Suppressor macrophage treated with lipopolysaccharide for 4 hours (primary cell): ENCODE data around the gene FRZB.

ENCODE experiments used
- DNase-seq: peaks from one replicate; pipeline ENCODE4 v3.0.0-alpha.2; 2020

Gene FRZB

DNA sequence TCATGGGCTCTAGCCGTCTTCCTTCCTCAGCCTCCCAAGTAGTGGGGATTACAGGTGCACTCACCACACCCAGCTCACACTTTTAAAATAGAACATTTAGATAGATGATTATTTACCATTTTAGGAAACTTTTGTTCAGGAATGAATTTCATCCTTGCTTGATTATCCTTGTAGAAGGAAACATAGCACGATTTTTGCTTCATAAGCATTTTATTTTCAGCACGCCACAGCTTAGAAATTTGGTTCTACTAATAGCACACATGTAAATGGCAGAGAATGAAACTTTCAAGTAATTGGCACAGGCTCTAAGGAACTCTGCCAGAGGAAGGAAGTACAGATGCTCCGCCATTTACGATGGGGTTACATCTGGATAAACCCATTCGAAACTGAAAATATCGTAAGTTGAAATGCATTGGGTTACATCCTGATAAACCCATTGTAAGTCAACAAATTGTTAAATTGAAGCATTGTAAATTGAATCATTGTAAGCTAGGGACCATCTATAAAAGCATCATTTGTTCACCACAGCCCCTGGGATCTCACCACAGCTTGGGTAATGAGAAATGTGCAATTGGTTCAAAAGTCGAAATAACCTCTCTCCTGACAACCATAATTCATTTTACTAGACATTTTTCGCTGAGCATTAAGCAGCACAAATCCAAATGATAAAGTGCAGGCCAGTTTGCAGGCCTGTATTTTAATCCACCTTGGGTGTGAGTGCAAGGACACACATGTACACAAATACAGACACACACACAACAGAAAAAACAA lies 33.2 kb downstream of the FRZB start:
- no peak for DNase-seq

DNA sequence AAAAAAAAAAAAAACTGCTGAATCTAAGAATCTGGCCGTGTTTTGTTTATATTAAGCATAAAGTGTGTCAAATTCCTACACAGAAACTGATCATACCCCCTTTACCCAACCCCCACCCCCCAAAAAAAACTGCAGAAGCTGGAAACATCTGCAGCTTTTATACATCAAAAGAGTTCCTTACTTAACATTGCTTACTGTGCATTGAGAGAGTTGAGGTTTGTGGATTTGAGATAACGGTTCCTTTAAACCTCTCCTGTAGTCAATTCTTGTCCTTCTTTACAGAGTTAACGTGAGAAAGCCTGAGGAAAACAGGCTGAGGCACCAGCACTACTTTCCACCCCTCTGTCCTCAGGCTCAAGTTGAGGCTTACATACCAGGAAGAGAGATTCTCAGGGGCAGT lies 34.5 kb downstream of the FRZB start:
- no peak for DNase-seq

DNA sequence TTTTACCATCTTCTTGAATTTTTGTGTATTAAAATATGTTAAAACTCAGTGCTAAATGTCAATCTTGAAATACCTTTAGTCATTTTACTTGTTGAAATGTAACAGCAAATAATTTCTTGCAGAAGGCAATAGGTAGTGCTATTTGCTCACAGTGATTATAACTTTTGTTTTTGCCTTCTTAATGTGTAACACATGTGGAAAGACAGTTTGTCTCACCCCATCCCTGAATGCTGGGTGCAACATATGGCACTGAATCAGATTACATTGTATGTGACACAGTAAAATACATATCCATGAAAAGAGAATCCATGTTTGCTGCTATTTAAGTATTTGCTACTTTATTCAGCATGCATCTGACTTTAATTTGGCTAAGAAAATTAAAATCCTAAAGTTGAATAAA lies 35.3 kb downstream of the FRZB start:
- DNase-seq: no peak

DNA sequence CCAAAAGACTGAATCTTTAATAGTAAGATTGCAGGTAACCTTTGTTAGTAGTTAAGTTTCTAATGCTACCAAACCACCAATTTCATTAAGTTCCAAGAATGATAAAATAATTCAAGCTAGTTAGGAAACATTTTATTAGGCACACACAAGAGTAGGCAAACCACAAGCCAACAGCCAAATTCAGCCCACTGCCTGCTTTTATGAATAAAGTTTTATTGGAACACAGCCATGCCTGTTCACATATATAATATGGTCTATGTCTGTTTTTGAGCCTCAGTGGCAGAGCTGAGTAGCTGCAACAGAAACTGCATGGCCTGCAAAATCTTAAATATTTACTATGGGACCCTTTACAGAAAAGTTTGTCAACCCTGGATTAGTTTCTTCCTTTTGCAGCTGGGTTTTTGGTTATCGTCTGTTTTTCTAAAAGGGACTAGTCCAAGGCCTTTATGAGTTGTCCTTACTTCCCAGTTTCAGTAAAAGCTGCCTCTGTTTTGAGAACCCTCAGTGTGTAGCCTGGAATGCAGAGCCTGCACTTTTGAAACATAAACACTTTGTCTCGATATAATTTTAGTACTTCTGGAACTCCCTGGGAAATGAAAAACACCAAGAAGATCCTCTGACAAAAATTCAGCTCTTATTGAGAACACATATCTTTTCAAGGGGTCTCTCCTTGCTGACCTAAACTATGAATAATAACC lies 39.1 kb downstream of the FRZB start:
- DNase-seq: no peak

DNA sequence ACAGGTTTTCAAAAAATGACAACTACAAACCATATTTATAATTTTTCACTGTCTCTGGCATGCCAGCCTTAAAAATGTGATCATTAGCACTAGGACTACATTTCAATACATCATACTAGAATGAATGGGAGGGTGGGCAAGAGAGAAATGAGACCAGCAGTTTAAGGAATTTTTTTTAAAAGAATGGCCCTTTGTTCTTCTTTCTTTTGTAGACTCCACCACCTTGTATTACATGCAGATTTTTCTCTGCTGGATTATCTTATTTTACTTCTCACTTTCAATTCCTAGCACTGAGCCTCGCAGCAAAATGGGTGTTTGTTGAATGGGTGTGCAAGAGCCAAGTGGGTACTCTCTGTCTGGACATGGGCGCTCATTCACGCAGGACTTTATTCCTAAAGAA lies 39.9 kb downstream of the FRZB start:
- DNase-seq: no peak

DNA sequence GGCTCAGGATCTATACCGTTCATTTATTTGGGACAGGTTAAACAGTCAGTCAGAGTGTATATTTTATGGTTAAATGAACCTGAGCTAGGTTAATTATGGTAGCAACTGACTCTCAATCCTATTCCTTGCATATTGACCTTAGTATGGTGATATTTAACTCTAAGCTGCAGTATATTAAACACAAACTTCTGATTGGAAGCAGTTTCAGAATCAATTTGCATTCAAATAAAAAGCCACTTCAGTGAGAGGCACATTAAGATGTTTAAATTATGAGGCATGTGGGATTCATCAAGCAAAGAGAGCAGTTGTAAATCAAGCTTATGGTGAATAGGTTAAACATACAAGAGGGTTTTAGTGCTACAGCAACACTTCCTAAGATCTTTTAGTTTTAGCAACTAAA lies 40.4 kb downstream of the FRZB start:
- no peak for DNase-seq

DNA sequence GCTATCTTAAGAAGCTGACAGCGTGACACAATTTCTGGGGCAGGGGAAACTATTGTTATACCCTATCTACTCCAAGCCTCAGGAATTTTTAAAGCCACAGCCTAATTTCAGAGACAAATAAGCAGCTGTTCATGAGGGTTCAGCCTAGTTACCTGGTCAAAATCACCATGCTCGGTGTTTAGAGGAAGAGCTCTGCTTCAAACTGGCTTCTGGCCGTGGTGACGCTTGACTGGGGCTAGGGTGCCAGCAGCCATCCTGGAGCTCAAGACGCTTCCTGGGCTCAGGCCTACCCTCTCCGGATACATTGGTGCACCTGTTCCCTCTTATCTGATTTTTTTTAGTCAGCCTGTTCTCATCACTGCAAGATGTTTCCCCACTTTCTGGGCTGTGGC lies 41.7 kb downstream of the FRZB start:
- no peak for DNase-seq

DNA sequence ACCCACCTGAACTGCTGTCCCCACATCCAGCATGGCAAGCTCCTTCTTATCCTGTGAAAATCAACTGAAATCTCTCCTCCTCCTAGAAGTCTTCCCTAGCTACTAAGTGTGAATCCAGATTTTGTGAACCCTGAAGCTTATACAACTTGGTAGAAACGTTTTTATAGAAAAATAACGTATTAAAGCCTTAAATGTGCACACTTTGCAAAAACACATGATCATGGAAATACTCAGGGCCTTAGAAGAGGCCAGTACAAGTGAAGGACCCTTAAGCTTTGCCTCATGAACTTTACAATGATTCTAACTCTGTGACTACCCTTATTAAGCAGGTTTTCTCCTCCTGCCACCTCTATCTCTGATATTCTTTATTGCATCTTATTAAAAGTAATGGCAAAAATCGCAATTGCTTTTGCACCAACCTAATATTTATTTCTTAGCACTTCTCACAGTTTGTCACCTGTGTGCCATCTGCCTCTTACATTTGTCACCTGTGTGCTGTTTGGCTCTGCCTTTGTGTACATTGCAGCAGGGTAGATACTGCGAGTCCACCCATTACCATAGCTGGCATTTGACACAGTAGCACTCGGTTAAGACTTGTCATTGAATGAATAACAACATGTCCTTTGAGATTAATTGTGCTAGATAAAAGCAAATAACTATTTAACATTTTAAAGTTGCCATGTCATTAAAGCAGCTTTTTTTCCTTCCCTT lies 42.2 kb downstream of the FRZB start:
- DNase-seq: no peak

DNA sequence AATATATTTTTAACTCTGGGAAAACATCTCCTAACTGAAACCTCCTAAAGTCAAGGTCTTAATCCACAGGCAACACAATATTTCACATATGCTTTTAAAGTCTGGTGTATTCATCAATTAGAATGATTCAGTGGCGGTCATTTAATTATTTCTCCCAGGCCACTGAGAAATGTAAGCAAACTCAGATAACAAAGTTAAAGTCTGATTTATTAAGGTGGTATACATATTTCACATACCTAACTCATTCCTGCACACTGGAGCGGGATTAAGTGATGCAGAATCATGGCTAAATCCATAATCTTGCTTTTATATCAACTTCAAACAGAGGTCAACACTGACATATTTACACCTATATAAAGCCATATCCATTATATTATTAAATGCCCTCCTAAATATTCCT lies 43.7 kb downstream of the FRZB start:
- DNase-seq: no peak

DNA sequence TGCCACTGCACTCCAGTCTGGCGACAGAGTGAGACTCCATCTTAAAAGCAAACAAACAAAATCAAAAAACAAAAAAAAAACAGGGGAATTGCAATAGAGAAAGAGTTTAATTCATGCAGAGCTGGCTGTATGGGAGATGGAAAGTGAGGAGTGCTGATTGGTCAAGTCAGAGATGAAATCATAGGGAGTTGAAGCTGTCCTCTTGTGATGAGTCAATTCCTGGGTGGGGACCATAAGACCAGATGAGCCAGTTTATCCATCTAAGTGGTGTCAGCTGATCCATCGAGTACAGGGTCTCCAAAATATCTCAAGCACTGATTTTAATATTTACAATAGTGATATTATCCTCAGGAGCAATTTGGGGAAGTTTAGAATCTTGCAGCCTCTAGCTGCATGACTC lies 45.3 kb downstream of the FRZB start:
- DNase-seq: no peak

DNA sequence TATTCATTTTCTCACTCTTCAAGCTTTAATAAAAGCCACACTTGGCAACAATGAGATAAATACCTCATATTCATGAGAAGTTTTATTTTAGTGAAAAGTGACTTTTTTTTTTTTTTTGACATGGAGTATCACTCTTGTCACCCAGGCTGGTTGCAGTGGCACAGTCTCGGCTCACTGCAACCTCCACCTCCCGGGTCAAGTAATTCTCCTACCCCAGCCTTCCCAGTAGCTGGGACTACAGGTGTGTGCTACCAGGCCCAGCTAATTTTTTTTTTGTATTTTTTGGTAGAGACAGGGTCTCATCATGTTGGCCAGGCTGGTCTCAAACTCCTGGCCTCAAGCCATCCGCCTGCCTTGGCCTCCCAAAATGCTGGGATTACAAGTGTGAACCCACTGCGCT lies 47.0 kb downstream of the FRZB start:
- no peak for DNase-seq

DNA sequence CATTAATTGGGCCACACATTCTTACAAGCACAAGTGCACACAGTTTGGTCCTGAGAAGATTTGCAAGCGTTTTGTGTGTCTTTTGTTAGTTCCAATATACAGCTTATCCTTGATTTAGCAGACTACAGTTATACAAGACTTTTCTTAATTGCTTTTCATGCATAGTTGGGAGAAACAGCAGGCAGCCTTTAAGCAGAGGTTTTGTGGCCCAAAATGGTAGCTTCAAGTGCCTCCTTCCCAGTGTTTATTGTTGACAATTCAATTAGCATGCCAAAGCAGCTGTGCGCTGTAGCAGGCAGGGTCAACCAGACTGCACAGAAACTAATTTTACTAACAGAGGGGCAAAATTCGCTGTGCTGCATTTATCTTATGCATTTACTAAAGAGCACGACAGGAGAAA lies 47.5 kb downstream of the FRZB start:
- no peak for DNase-seq

DNA sequence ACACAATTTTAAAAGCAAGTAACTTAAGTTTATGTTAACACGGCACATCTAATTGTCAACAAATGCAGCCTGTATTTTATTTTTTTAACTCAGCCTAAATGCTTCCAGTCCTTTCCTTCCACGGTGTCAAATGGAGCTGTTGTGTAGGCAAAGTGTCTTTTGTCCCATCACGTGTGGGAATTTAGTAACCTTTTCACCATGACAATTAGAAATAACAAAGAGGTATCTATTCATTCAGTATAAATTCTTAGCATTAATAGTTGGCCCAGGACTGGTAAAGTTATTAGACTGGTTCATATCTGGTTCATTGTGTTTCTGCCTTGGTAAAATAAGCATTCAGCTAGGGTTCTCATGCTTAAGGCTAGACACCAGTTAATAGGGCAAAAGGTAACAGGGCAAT lies 47.9 kb downstream of the FRZB start:
- no peak for DNase-seq

DNA sequence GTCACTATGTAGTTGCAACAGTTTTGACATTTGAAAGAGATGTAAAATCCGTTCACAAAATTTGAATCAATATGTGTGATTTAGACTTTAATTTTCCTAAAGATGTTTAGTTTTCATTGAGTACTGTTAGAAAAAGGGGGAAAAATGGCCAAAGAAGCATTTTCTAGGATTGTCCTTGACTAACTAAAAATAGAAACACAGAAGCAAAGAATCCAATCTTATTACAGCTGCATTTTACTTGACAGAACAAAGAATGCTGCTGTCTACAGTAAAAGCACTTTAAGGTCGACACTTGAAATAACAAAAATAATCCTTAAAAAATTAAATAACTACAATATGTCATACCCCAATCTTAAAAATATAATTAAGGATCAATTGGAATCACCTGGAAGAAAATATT lies 48.9 kb downstream of the FRZB start:
- DNase-seq: no peak

DNA sequence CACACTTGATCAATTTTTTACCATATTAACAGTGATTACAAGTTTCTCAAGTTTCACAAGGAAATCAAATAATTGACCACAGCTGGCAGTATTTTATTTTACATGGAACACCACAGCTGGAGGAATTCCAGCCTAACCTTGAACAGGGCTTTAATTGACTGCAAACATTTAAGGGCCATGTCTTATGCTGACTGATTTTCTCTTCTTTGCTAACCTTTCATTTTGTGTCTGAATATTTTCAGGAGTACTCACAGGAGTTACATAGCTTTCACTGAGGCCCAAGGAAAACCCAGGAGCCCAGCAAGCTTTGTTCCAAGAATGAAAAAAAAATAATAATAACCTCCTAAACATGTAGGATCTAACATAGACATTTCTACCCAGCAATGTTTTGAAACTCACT lies 49.6 kb downstream of the FRZB start:
- DNase-seq: no peak

DNA sequence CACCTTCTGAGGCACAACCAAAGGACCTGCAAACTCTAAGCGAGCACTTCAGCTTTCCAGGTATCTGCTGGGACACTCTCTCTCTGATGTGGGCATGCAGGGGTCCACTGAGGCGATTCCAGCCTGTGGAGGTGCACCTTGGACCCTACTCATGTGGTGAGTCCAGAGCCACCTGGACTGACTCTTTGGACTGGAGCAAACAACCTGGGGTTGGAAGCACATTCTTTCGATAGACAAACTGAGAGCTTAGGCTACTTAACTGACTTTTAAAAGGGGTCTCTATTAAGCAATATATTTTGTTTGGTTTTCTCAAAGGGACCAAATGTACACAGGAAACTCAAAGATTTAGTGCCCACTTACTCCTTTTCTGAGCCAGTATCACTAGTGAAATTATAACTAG lies 51.6 kb downstream of the FRZB start:
- no peak for DNase-seq

DNA sequence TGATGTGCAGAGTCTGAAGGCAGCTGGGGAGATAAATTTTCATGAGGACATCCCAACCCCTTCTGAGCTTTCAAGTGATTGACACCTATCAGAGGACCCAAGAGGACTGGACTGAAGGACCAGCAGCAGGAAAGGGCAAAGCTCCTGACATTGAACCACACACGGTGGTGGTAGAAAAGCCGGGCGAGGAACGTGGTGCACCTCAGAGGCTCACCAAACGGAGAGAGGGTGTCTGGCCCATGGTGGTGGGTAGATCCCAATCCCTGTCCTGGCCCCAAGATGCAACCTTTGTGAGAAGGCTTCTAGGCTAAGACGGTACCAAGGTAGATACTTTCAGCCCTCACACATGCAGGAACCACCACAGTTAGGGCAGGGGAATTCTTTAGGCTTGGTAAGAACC lies 52.1 kb downstream of the FRZB start:
- no peak for DNase-seq

DNA sequence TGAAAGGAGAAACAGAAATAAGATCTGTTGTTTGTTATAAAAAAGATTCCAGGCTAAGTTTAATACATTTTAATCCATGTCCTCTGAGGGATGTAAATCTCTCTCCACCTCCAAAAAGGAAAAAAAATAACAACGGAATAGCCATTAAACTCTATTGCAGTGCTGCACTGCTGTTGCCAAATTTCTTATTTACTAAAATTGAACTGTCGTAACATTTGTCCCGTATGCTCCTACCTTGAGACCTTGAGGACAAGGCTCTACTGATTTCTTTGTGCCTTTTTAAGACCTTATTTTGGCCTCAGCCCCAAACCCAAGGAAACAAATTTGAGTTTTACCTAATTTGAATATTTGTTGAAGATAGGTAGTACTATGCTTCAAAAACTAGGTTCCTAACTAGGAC lies 56.4 kb downstream of the FRZB start:
- DNase-seq: no peak

DNA sequence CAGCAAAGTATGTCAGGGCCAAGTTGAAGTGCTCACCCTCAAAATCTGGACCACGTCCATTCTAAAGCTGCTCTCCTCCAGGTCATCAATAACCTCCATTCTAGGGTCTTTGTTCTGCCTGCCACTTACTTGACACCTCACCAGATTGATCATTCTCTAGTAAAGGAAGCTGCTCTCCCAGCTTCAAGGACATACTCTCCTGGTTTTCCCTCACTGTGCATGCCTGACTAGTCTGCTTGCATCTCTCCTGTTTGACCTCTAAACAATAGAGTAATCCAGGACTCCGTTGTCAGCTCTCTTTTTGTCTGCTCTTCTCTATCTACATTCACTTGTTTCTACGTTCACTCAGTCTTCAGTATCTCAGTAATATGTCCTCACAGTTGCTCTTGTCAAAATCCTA lies 59.1 kb downstream of the FRZB start:
- DNase-seq: no peak

DNA sequence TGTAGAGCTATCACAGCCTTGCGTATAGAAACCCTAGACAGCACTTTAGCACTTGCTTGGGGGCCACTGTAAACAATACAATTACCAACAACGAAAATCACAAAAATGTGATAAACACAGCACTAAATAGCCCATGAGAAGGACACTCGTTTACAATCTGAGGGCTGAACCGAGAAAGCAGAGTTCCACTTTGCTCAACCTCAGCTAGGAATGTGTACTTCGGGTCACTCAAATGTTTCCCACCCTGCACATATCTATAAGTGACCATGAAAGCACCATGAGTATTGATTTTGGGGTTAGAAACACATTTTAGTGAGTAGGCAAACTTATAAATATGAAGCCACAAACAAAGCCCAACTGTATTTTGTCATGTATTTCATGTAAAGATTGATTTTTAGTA lies 62.3 kb downstream of the FRZB start:
- no peak for DNase-seq

DNA sequence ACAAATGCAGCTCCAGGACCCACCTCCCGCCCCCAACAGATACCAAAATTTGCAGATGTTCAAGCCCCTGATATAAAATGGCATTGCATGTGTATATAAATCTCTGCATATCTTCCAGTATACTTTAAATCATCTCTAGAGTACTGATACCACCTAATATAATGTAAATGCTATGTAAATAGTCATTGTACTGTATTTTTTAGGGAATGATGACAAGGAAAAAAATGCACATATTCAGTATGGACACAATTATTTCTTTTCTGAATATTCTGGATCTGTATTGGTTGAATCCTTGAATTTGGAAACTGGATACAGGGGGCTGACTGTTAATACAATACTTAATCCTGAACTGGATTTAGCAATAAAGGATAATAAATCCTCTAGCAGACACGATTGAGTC lies 67.7 kb downstream of the FRZB start:
- no peak for DNase-seq

DNA sequence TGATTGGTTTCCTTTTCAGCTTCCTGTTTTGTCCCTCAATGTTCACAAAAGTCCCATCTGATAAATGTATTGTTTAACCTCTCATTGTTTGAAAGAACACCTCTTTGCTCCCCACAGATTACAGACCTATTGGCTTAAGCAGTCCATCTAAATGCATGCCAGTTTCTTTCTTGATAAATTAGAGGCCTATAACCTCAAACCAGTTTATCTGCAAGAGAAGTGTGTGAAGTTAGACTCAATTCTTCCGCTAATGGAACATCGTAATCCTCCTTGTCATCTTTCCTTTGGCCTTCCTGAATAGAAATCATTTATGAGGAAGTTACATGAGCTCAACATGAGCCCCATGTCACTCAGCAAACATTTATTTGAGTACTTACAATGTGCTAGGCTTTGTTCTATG lies 74.0 kb downstream of the FRZB start:
- no peak for DNase-seq

DNA sequence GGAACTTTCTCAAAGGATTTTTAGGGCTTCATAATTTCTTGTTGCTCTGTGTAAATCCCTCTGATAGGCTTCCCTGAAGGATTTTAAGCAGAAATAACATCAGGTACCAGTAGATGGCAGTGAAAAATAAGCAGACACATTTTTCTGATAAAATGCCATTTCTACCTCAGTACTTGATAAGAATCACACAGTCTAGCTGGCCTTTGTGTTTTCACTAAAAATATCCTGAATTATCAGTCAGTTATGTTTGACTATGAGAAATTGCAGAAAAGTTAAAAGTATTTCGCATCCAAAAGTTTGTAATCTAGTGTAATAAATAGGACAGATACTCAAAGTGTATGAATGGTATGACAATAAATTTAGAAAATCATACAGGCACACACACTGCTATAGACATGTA lies 81.7 kb downstream of the FRZB start:
- DNase-seq: peak; percentile 2

DNA sequence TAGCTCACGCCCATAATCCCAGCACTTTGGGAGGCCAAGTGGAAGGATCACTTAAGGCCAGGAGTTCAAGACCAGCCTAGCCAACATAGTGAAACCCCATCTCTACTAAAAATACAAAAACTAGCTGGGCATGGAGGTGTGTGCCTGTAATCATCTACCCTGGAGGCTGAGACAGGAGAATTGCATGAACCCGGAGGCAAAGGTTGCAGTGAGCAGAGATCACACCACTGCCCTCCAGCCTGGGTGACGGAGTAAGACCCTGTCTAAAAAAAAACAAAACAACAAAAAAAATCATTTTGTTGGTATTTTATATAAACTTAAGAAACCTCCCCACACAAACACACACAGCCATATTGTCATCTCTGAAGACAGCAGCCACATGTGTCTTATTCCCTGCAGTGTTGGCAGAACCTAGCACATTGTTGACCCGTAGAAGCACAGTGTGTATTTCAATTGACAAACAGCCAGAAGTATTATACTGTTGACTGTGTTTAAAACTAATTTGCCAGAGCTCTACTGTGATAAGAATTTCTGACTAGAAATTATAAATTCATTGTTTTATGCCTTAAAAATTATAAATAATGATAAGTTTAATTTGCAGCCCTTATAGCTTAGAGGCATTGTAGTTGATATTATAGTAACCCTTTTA lies 82.3 kb downstream of the FRZB start:
- DNase-seq: no peak
